Activated CD8-positive, alpha-beta memory T cell treated with anti-CD3 and anti-CD28 coated beads for 4 hours (primary cell): ENCODE measurements around the gene CRTC3.

Experiments
- DNase-seq, 2 donors: peaks; one replicate each; pipeline ENCODE4 v3.0.0-alpha.2; 2020; ENCODE audit warnings: low read depth in 2 of 2

Gene CRTC3

DNA sequence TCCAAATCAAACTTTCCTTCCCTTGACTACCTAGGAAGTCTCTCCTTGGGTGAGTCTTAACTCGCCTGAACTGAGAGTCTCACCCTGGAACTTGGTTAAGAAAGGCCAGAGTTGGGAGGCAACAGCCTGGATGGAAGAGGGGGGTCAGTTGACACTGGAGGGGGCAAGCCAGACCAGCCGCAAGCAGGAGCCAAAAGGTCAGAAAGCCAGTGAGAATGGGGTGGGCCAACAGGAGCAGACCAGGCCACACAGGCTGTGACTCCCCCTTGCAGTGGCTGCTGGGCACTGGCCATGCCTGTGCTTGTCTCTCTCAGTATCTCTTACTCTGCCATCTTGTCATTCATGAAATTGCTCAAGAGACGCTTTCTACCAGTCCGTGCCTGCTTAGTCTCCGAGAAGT is 32.9 kb downstream of the CRTC3 start:
- no peak for DNase-seq

DNA sequence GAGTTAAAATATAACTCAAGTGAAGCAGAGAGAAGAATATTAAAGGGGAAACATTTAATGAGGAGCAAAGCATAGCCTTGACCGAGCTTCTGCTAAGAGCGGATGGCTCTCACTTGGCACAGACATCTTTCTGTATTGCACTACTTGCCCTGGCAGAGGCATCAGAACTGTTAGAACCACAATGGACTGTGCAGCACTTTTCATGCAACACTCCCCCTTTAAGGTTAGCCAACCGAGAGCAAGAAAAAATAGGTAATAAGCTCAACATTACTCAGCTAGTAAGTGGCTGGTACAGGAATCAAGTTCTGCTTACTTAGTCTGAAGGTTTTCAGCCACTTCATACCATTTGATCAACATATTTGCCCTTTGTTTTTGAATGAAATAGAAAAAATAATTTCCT is 33.7 kb downstream of the CRTC3 start:
- DNase-seq = no peak

DNA sequence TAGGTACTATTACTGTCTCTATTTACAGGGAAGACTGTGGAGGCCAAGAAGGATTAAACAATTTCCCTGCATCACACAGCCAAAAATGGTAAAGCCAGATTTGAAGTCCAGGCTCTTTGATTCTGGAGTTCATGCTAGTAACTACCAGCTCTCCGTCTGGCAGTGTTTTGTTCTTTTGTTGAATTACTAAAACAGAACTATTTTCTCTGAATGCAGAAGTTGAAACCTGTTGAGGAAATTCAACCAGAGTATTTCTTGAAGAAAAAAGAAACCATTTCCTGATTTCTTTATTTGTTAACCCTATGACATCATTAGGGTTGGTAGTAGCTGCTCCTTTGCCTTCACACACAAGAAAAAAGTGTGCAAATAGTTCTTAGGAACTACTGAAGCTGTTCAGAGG is 34.3 kb downstream of the CRTC3 start:
- DNase-seq = no peak

- DNase-seq = no peak
Measured at GRCh38 chr15:90564590-90564989, 34.9 kb downstream of the CRTC3 start.

GRCh38 chr15:90565866-90566265 is 36.1 kb downstream of the CRTC3 start:
- no peak for DNase-seq

GRCh38 chr15:90570643-90571042 is 40.9 kb downstream of the CRTC3 start:
- DNase-seq = no peak

DNA sequence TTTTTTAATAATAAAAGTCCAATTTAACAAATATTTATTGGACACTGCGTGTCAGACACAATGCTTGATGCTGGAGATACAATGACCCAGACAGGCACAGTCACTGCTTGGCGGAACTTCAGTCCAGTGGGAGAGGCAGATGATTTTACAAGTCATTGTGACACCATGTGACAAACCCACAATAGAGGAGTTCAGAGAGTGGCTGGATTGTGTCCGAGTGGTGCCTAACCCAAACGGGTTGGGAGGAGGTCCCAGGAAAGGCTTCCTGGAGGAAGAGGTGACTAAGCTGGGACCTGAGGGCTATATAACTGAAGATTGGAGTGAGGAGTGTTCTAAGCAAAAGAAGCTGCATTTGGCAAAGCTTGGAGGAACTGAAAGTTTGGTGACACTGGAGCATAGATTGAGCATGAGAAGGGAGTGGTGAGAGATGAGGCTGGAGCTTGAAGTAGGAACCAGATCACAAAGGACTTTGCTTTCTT is 41.4 kb downstream of the CRTC3 start:
- no peak for DNase-seq

- DNase-seq = no peak
Measured at GRCh38 chr15:90572893-90573292, 43.2 kb downstream of the CRTC3 start.

- no peak for DNase-seq
Measured at GRCh38 chr15:90576711-90577389, 47.1 kb downstream of the CRTC3 start.

- no peak for DNase-seq
Measured at GRCh38 chr15:90579213-90579612, 49.5 kb downstream of the CRTC3 start.

- DNase-seq = no peak
Measured at GRCh38 chr15:90580099-90580498, 50.4 kb downstream of the CRTC3 start.

DNA sequence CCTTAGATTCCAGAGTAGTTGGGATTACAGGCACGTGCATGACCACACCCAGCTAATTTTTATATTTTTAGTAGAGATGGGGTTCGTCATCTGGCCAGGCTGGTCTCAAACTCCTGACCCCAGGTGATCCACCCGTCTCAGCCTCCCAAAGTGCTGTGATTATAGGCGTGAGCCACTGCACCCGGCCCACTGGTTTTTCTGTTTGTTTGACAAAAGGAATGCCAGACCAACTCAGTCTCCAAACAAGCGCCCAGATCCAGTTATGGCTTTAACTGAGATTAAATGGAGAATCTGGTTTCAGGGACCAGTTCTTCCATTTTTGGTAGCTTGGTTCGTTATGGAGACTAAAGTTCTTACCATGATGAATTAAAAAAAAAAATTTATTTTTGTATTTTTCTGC is 50.8 kb downstream of the CRTC3 start:
- DNase-seq = no peak

- no peak for DNase-seq
Measured at GRCh38 chr15:90580946-90581345, 51.2 kb downstream of the CRTC3 start.

DNA sequence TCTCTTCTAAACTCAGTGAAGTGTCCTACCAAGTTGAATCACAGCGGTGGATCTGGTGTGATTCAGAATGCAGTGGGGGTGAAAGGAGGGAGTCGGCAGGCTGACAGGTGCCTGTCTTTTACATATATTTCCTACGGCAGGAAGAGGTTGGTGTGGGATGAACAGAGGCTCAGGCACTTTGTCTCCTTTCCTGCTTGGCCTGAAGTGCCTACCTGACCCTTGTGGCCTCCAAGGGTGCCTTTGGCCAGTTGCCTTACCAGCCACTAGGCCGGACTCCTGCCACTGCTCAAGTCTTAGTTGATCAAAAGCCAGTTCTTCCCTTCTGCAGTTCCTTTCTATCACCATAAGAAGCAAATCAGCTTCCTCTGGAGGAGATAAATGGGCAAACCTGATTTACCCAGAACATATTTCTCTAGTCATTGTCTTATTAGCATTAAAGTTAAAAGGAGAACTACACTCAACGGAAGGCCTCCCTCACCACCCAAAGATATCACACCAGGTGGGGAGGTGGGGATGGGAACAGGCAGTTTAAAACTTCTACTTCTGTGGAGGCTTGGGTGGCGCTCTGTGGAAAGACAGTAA is 52.1 kb downstream of the CRTC3 start:
- no peak for DNase-seq

DNA sequence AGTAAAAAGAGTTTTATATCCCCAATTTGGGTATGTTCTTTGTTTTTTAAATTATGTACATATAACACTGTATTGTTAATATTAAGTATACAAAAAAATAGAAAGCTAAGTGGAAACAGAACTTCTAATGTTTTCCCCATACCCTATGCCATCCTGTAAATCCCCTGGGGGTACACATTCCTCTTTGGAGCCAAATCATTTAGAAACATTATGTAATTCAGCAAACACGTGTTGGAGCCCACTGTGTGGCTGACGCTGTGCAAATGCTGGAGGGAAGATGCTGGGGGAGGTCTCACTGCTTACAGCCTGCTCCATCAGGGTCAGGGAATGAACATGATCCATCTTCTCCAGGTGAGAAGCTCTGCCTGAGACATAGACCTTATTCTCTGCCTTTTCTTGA is 52.8 kb downstream of the CRTC3 start:
- DNase-seq = no peak

DNA sequence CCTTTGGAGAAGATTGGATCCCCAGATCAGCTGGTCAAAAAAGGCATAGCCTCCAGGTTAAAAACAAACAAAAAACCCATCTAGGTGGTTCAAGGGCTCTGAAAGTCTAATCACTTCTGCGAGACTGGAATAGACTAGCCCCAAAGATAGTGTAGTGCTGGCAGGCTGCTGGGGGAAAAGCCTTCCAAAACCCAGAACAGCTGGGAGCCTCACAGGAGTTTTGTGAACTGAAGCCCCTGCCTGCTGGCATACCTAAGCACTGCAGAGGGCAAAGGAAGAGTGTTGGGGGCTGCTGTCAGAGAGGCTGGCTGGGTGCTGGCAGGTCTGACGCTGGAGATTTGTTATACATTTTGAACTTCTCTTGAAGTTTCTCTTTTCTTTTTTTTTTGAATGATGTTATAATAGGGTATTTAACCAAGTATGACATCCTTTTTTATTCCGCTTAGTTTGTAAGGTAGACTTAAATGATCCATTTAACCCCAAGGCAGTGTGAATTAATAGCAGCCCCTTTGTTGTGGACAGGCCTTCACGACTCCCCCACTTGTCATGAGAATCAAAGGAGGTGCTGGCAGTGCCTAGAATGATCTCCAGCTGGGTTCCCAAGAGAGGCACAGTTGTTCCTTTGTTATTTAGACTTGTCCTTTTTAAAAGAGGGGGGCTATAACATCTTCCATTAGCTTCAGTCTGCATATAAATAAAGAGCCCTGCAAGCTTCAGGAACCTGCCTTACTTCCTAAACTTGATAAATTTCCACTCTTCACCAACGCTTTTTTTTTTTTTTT is 53.9 kb downstream of the CRTC3 start:
- no peak for DNase-seq

- DNase-seq = no peak
Measured at GRCh38 chr15:90584841-90585240, 55.1 kb downstream of the CRTC3 start.

- no peak for DNase-seq
Measured at GRCh38 chr15:90585863-90586262, 56.1 kb downstream of the CRTC3 start.

- no peak for DNase-seq
Measured at GRCh38 chr15:90586948-90587347, 57.2 kb downstream of the CRTC3 start.

DNA sequence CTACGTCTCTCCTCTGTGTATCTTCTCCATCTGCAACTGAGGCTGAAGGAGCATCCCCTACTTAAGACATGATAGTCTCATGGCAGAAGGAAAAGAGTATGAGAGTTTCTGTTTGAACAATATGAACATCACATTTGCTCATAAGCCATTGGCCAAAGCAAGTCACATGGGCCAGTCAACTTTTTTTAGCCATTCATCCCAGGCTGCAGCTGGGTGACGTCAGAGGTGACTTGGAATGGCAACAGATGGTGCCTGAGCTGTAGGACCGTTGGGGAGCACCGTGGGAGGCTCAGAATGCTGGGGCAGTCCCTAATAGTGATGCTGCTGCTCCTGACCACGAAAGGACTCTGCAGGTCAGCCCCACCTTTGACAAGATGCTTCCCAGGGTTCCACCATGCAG is 58.7 kb downstream of the CRTC3 start:
- no peak for DNase-seq

DNA sequence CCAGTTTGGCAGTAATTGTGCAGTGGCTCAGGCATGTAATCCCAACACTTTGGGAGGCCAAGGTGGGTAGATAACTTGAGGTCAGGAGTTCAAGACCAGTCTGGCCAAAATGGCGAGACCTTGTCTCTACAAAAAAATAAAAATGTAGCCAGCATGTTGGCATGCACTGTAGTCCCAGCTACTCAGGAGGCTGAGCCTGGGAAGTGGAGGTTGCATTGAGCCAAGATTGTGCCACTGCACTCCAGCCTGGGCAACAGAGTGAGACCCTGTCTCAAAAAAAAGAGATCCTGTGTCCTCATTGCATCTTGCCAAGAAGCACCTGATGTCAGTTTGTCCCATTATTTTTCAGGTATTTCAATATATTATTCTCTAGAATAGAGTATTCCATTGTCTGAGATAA is 61.8 kb downstream of the CRTC3 start:
- no peak for DNase-seq

DNA sequence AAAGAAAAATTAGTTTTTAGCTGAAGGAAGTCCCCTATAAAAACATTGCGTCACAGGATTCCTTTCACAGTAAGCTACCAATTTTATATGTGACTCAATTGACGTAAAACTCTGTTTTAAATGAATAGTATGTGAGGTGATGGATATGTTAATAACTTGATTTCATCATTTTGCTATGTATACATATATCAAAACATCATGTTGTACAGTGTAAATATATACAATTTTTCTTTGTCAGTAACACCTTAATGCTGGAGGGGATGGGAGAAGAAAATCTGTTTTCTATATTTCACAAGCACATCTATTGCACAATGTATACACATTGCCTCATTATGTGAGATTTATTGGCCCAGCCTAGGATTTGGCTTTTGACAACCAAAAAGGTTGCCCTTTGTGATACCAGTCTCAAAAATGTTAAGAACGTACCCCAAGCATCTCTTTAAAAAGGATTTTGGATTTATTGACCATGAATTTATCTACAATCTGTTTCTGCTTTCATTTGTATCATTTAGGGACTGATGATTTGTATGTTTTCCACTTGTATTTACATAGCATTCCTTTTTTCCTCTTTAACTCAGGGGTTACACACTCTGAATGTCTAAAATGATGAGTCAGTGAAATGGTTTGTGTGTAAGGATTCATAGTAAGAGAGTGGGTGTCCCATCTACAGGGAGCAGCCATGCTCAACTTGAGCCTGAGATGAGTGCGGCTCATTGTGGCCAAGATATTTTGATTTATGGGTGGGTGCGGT is 62.6 kb downstream of the CRTC3 start:
- DNase-seq = no peak
